ENCODE results near the gene DUOXA2.

Gene DUOXA2

DNA sequence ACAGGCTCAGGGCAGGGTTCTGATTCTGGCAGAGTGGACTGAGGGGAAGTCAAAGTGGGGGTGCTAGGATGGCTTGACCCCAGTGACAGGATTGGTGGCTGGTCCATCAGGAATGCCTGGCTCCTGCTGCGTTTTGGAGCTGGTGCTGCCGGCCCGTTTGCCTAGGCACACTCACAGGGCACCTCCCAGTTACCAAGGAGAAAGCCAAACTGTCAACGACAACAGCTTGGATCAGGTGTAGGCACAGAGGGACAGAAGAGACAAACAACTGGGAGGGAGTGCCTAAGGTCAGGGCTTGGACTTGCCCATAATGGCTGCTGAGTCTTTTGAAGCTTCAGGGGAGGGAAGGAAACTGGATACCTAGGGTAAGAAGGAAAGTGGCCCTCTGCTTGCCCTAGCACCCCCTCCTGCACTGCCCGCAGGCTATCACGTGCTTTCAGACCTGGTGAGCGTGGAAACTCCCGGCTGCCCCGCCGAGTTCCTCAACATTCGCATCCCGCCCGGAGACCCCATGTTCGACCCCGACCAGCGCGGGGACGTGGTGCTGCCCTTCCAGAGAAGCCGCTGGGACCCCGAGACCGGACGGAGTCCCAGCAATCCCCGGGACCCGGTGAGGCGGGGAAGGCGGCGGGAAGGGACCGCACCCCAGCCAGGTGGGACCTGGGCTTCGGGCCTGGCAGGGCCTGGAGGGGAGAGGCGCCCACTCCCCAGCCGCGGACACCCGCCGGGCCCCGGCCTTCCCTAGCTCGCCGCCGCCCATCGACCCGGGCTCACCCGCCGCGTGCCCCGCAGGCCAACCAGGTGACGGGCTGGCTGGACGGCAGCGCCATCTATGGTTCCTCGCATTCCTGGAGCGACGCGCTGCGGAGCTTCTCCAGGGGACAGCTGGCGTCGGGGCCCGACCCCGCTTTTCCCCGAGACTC lies 20.8 kb downstream of the DUOXA2 start:
- TF ChIP-seq SIN3A (IDR thresholded peaks at IDR 0.05; ENCODE audit: borderline replicate concordance, insufficient read depth, low read length) (no peak), TAF1 (IDR thresholded peaks at IDR 0.05; ENCODE audit: borderline replicate concordance, insufficient read depth, low read length) (no peak)

DNA sequence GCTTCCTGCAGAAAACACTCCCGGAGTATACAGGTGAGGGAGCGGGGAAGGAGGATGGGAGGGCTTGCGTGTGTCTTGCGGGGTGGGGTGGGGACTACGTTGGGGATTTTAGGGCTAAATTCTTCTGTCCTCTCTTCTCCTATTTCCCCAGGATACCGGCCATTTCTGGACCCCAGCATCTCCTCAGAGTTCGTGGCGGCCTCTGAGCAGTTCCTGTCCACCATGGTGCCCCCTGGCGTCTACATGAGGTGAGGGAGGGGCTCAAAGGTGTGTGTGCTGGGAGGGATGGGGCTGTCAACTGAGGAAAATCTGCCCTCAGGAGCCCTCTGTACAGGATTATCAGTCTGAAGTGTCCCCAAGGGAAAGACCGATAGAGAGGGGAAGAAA lies 22.2 kb downstream of the DUOXA2 start:
- TF ChIP-seq TAF1 (IDR thresholded peaks at IDR 0.05; ENCODE audit: borderline replicate concordance, insufficient read depth, low read length), result no peak
- no peak for TF ChIP-seq SIN3A (IDR thresholded peaks at IDR 0.05; ENCODE audit: borderline replicate concordance, insufficient read depth, low read length)
- TF ChIP-seq, protein P1, sequence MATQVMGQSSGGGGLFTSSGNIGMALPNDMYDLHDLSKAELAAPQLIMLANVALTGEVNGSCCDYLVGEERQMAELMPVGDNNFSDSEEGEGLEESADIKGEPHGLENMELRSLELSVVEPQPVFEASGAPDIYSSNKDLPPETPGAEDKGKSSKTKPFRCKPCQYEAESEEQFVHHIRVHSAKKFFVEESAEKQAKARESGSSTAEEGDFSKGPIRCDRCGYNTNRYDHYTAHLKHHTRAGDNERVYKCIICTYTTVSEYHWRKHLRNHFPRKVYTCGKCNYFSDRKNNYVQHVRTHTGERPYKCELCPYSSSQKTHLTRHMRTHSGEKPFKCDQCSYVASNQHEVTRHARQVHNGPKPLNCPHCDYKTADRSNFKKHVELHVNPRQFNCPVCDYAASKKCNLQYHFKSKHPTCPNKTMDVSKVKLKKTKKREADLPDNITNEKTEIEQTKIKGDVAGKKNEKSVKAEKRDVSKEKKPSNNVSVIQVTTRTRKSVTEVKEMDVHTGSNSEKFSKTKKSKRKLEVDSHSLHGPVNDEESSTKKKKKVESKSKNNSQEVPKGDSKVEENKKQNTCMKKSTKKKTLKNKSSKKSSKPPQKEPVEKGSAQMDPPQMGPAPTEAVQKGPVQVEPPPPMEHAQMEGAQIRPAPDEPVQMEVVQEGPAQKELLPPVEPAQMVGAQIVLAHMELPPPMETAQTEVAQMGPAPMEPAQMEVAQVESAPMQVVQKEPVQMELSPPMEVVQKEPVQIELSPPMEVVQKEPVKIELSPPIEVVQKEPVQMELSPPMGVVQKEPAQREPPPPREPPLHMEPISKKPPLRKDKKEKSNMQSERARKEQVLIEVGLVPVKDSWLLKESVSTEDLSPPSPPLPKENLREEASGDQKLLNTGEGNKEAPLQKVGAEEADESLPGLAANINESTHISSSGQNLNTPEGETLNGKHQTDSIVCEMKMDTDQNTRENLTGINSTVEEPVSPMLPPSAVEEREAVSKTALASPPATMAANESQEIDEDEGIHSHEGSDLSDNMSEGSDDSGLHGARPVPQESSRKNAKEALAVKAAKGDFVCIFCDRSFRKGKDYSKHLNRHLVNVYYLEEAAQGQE (IDR thresholded peaks at IDR 0.05; ENCODE audit: insufficient read depth in 1 of 2, low read depth in 2 of 2, low read length in 2 of 2), result no peak
- no peak for TF ChIP-seq FOXP2 (optimal IDR thresholded peaks at IDR 0.05; ENCODE audit: borderline replicate concordance, extremely low read depth, extremely low read length, insufficient read depth)
- no peak for TF ChIP-seq POLR2AphosphoS5 (IDR thresholded peaks at IDR 0.05; ENCODE audit: low read depth, low read length)

DNA sequence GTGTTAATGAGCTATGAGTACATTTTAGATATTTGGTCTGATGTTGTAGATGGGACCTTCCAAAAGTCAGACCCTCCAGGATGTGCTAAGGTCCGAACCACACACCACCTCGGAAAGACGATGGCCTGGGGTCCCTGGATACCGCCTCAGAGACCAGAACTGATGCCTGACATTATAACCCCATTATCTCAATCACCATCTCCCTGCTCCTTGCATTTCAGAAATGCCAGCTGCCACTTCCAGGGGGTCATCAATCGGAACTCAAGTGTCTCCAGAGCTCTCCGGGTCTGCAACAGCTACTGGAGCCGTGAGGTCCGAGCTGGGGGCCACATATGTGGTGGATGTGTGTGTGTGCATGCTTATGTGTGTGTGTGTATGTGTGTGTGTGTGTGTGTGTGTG lies 23.6 kb downstream of the DUOXA2 start:
- TF ChIP-seq TAF1 (IDR thresholded peaks at IDR 0.05; ENCODE audit: borderline replicate concordance, insufficient read depth, low read length) (no peak), POLR2AphosphoS5 (IDR thresholded peaks at IDR 0.05; ENCODE audit: low read depth, low read length) (no peak), SIN3A (IDR thresholded peaks at IDR 0.05; ENCODE audit: borderline replicate concordance, insufficient read depth, low read length) (no peak), FOXP2 (optimal IDR thresholded peaks at IDR 0.05; ENCODE audit: borderline replicate concordance, extremely low read depth, extremely low read length, insufficient read depth) (no peak)
- TF ChIP-seq, protein P1 (IDR thresholded peaks at IDR 0.05; ENCODE audit: insufficient read depth in 1 of 2, low read depth in 2 of 2, low read length in 2 of 2), result no peak

DNA sequence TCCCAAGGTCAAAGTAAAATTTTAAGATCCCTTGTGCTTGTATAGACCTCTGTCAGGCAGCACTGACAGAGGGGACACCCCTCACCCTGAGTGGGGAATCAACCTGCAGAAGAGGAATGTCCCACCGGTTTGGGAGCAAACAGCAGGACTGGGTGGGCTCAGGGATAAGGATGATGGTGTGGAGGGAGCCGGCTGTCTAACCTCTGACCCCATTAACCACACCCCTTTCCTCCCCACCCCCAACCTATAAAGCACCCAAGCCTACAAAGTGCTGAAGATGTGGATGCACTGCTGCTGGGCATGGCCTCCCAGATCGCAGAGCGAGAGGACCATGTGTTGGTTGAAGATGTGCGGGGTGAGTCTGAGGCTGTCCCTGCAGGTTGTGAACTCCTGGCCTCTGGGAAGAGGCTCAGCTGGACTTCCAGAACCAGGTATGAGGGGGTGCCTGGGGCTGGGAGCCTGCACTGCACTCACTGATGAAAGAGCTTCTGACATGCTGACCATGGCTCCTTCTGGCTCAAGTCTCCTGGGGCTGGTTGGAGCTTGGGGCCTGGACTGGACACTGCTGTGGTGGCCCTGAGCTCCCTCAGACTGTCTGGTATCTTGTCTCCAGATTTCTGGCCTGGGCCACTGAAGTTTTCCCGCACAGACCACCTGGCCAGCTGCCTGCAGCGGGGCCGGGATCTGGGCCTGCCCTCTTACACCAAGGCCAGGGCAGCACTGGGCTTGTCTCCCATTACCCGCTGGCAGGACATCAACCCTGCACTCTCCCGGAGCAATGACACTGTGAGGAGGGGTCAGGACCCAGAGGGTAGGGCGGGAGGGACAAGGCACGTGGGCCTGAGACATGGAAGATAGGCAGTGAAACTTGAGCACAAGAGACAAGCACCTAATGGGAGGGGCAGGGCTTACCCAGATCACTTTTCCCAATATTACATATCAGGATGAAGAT lies 25.0 kb downstream of the DUOXA2 start:
- no peak for TF ChIP-seq FOXP2 (optimal IDR thresholded peaks at IDR 0.05; ENCODE audit: borderline replicate concordance, extremely low read depth, extremely low read length, insufficient read depth)
- TF ChIP-seq, protein P1 (IDR thresholded peaks at IDR 0.05; ENCODE audit: insufficient read depth in 1 of 2, low read depth in 2 of 2, low read length in 2 of 2), result no peak

DNA sequence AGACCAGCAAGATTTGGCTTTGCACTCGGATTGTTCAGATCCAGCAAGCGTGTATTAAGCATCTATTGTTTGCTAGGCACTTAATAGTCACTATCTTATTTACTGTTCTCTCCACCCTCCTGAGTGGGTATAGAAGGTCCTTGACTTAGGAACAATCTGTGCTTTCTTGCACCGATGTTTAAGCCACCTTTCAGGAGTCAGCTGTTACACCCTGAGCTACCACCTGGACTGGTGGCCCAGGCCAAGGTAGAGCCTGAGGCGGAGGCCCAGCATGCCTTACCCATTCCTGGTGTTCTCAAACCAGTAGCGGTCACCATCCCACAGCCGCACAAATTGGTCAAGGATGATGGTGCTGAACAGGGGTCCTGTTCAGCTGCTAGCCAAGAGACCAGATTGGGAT lies 25.6 kb downstream of the DUOXA2 start:
- TF ChIP-seq POLR2AphosphoS5 (IDR thresholded peaks at IDR 0.05; ENCODE audit: low read depth, low read length) (no peak), SIN3A (IDR thresholded peaks at IDR 0.05; ENCODE audit: borderline replicate concordance, insufficient read depth, low read length) (no peak), FOXP2 (optimal IDR thresholded peaks at IDR 0.05; ENCODE audit: borderline replicate concordance, extremely low read depth, extremely low read length, insufficient read depth) (no peak), TAF1 (IDR thresholded peaks at IDR 0.05; ENCODE audit: borderline replicate concordance, insufficient read depth, low read length) (no peak)
- TF ChIP-seq, protein P1 (IDR thresholded peaks at IDR 0.05; ENCODE audit: insufficient read depth in 1 of 2, low read depth in 2 of 2, low read length in 2 of 2), result no peak

Measured in PFSK-1 (cell line).